ENCODE data around the gene MGRN1. TPM values are rescaled to one million over a fixed set of nuclear protein-coding genes. Genes with fewer than 3 reads are reported as not detected.

The MGRN1 gene
- total RNA-seq, 1 experiment from 2014 or later: 54.6 TPM

DNA sequence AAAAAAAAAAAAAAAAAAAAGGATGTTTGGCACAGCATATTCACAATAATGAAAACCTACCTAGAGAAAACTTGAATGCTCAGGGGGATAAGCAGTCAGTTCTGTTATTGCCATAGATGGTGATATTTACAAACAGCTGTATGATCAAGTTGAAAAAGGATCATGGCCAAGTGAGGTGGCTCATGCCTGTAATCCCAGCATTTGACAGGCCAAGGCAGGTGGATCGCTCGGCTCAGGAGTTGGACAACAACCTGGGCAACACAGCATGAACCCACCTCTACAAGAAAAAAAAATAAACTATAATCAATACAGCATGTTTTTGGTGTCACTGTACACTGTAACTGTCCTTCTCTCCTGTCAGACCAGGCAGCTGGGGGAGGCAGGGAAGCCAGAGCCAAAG lies 90.4 kb downstream of the MGRN1 start:
- H3K27ac ChIP-seq (ENCODE audit: low read depth, low read length, poor library complexity, severe bottlenecking): no peak overlapping the region
- H3K9me3 ChIP-seq (ENCODE audit: low read depth, low read length, poor library complexity, severe bottlenecking): no peaks in the 10 kb centered on the region
- peaks cover 9% of the 10 kb centered on the region for H3K36me3 ChIP-seq (ENCODE audit: insufficient read depth, low read length, poor library complexity, severe bottlenecking)
- intact Hi-C loops (cut with micrococcal nuclease; ENCODE audit: unreplicated experiment): no loop called here
- ChIA-PET CTCF (no interaction called here), POLR2A (ENCODE audit: low non-redundant PET) (no interaction called here)
- H3K27me3 ChIP-seq (replicated peaks; ENCODE audit: insufficient read depth, low read depth, low read length, poor library complexity): no peaks in the 10 kb centered on the region
- DNase-seq (ENCODE audit: low spot score): no peak
- TF ChIP-seq EZH2 (IDR thresholded peaks at IDR 0.05; ENCODE audit: borderline replicate concordance, low read depth, low read length, poor library complexity, severe bottlenecking): no peak
- TF ChIP-seq, protein P1, sequence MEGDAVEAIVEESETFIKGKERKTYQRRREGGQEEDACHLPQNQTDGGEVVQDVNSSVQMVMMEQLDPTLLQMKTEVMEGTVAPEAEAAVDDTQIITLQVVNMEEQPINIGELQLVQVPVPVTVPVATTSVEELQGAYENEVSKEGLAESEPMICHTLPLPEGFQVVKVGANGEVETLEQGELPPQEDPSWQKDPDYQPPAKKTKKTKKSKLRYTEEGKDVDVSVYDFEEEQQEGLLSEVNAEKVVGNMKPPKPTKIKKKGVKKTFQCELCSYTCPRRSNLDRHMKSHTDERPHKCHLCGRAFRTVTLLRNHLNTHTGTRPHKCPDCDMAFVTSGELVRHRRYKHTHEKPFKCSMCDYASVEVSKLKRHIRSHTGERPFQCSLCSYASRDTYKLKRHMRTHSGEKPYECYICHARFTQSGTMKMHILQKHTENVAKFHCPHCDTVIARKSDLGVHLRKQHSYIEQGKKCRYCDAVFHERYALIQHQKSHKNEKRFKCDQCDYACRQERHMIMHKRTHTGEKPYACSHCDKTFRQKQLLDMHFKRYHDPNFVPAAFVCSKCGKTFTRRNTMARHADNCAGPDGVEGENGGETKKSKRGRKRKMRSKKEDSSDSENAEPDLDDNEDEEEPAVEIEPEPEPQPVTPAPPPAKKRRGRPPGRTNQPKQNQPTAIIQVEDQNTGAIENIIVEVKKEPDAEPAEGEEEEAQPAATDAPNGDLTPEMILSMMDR (conservative IDR thresholded peaks at IDR 0.05; ENCODE audit: low read depth, low read length): no peak
- no peak overlapping the region for H3K4me3 ChIP-seq (ENCODE audit: low read depth, low read length, poor library complexity, severe bottlenecking)
- H3K4me1 ChIP-seq (ENCODE audit: insufficient read depth, low read length, poor library complexity, severe bottlenecking): no peaks in the 10 kb centered on the region
- no TSS peak for BruUV-seq (replicated peaks)

DNA sequence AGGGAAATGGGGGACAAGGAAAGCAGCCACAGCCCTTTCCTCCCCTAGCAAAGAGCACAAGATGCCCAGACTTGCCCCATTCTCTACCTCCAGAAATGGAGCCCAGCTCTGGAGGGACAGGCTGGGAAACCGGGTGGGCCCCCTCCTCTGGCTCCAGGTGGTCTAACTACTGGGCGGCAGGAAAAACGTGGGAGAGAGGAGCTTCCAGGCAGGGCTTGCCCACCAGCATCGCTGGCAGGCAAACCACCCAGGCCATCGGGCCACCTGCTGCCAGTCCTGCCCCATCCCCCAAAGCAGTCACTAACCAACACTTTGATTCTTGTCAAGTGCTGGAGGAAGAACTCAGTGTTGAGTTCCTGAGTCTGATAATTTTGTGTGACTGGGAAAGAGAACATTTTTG lies 93.8 kb downstream of the MGRN1 start:
- ChIA-PET POLR2A (ENCODE audit: low non-redundant PET) (no interaction called here), CTCF (no interaction called here)
- H3K36me3 ChIP-seq (ENCODE audit: insufficient read depth, low read length, poor library complexity, severe bottlenecking): peaks cover 6% of the 10 kb centered on the region
- no TSS peak for BruUV-seq (replicated peaks)
- no peaks in the 10 kb centered on the region for H3K27me3 ChIP-seq (replicated peaks; ENCODE audit: insufficient read depth, low read depth, low read length, poor library complexity)
- no peaks in the 10 kb centered on the region for H3K4me1 ChIP-seq (ENCODE audit: insufficient read depth, low read length, poor library complexity, severe bottlenecking)
- no peaks in the 10 kb centered on the region for H3K9me3 ChIP-seq (ENCODE audit: low read depth, low read length, poor library complexity, severe bottlenecking)
- no peak for DNase-seq (ENCODE audit: low spot score)
- TF ChIP-seq, protein P1 (conservative IDR thresholded peaks at IDR 0.05; ENCODE audit: low read depth, low read length): no peak
- no peak for TF ChIP-seq EZH2 (IDR thresholded peaks at IDR 0.05; ENCODE audit: borderline replicate concordance, low read depth, low read length, poor library complexity, severe bottlenecking)
- no peak overlapping the region for H3K4me3 ChIP-seq (ENCODE audit: low read depth, low read length, poor library complexity, severe bottlenecking)
- intact Hi-C loops (cut with micrococcal nuclease; ENCODE audit: unreplicated experiment): no loop called here
- H3K27ac ChIP-seq (ENCODE audit: low read depth, low read length, poor library complexity, severe bottlenecking): peak overlapping the region; percentile 50

DNA sequence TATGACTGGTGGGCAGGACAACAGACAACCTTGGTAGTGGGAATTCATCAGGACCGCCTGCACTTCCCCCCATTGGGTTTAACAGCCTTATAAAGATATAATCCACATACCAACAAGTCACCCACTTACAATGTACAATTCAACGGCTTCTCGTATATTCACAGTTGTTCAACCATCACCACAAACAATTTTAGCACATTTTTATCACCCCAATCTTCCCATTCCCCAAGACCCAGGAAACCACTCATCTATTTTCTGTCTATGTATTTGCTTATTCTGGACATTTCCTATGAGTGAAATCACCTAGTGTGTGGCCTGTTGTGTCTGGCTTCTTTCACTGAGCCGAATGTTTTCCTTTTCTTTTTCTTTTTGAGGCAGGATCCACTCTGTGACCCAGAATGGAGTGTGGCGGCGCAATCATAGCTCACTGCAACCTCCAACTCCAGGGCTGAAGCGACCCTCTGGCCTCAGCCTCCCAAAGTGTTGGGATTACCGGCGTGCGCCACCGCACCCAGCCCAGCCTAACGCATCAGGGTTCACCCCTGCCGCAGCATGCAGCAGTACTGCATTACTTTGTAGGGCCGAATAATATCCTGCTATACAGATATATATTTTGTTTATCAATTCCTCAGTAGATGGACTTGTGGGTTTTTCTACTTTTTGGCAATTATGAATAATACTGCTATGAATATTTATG lies 98.6 kb downstream of the MGRN1 start:
- no TSS peak for BruUV-seq (replicated peaks)
- Histone ChIP-seq H3K27ac (ENCODE audit: low read depth, low read length, poor library complexity, severe bottlenecking) (no peak overlapping the region), H3K9me3 (ENCODE audit: low read depth, low read length, poor library complexity, severe bottlenecking) (no peaks in the 10 kb centered on the region), H3K36me3 (ENCODE audit: insufficient read depth, low read length, poor library complexity, severe bottlenecking) (peaks cover 10% of the 10 kb centered on the region), H3K4me3 (ENCODE audit: low read depth, low read length, poor library complexity, severe bottlenecking) (no peak overlapping the region), H3K4me1 (ENCODE audit: insufficient read depth, low read length, poor library complexity, severe bottlenecking) (no peaks in the 10 kb centered on the region), H3K27me3 (replicated peaks; ENCODE audit: insufficient read depth, low read depth, low read length, poor library complexity) (no peaks in the 10 kb centered on the region)
- POLR2A ChIA-PET (ENCODE audit: low non-redundant PET): no interaction called here
- intact Hi-C loops (cut with micrococcal nuclease; ENCODE audit: unreplicated experiment): no loop called here
- DNase-seq (ENCODE audit: low spot score): no peak
- CTCF ChIA-PET: no interaction called here
- TF ChIP-seq, protein P1 (conservative IDR thresholded peaks at IDR 0.05; ENCODE audit: low read depth, low read length): no peak
- TF ChIP-seq EZH2 (IDR thresholded peaks at IDR 0.05; ENCODE audit: borderline replicate concordance, low read depth, low read length, poor library complexity, severe bottlenecking): no peak
